Muscle layer of duodenum (tissue), 2 donors: ENCODE measurements around the gene PSAT1.
"Not testable (repeated sequence)": the region's sequence is repeated elsewhere in the genome, so short reads cannot be mapped to it uniquely, and the experiment has no call there.

ENCODE experiments used
- H3K27ac ChIP-seq: one replicate; pipeline ENCODE4 v1.7.0; 2013; ENCODE audit warnings: mild to moderate bottlenecking, low read length
- H3K27me3 ChIP-seq: one replicate; pipeline ENCODE4 v1.7.0; 2013; ENCODE audit warnings: low read depth, mild to moderate bottlenecking, control low read depth, low read length
- H3K36me3 ChIP-seq, 2 donors: one replicate each; pipeline ENCODE4 v1.7.0; 2013; ENCODE audit warnings: low read length in 2 of 2, control low read depth in 1 of 2, mild to moderate bottlenecking in 1 of 2; ENCODE audit not compliant: insufficient read depth in 2 of 2, control insufficient read depth in 1 of 2
- H3K4me1 ChIP-seq, 2 donors: one replicate each; pipeline ENCODE4 v1.7.0; 2013; ENCODE audit warnings: low read length in 2 of 2, mild to moderate bottlenecking in 2 of 2, control low read depth in 1 of 2, moderate library complexity in 1 of 2; ENCODE audit not compliant: insufficient read depth in 2 of 2, control insufficient read depth in 1 of 2
- H3K4me3 ChIP-seq, 2 donors: one replicate each; pipeline ENCODE4 v1.7.0; 2013; ENCODE audit warnings: low read length in 2 of 2, low read depth in 1 of 2, mild to moderate bottlenecking in 1 of 2
- H3K9me3 ChIP-seq, 2 donors: one replicate each; pipeline ENCODE4 v1.7.0; 2013; ENCODE audit warnings: low read length in 2 of 2, control low read depth in 1 of 2, mild to moderate bottlenecking in 1 of 2; ENCODE audit not compliant: control insufficient read depth in 1 of 2
- donor health status: healthy.

The PSAT1 gene

DNA sequence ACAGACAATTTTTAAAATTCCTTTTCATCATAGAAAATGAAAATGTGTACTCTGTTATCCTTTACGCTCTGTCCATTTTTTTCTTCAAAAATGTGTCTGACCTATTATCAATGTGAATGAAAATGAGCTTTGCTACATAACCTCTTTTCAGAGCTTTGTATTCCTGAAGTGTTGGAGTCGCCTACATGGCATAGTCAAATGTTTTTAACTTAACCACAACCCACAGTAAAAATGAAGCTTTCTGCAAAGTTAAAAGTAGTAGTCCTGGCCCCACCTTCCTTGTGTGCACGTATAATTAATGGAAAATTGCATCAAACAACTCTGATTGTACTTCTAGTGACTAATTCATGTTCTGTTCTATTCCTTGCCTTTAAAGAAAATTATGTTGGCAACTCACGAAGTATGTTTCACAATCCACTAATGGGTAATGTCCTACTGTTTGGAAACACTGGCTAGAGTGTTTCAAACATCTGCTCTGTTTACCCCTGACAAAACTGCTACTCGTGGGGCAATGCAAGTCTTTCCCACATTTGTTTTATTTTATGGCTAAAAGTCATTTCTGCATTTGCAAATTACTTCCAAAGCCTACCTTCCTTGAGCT is 18.6 kb upstream of the PSAT1 start:
- Histone ChIP-seq H3K27me3 (no peaks in the 10 kb centered on the region), H3K9me3 (no peaks in the 10 kb centered on the region), H3K27ac (no peak overlapping the region)

GRCh38 chr9:78278801-78279200 is 18.1 kb upstream of the PSAT1 start:
- H3K4me3 ChIP-seq: no peak overlapping the region
- peaks cover 0 to 22% of the 10 kb centered on the region in 2 donors for H3K4me1 ChIP-seq
- no peaks in the 10 kb centered on the region for H3K9me3 ChIP-seq
- H3K27ac ChIP-seq: no peak overlapping the region
- H3K36me3 ChIP-seq: no peaks in the 10 kb centered on the region
- no peaks in the 10 kb centered on the region for H3K27me3 ChIP-seq

More for the DNA sequence above, 18.6 kb upstream of the PSAT1 start:
- Histone ChIP-seq H3K4me1 (peaks cover 0 to 22% of the 10 kb centered on the region in 2 donors), H3K4me3 (no peak overlapping the region), H3K36me3 (no peaks in the 10 kb centered on the region)

DNA sequence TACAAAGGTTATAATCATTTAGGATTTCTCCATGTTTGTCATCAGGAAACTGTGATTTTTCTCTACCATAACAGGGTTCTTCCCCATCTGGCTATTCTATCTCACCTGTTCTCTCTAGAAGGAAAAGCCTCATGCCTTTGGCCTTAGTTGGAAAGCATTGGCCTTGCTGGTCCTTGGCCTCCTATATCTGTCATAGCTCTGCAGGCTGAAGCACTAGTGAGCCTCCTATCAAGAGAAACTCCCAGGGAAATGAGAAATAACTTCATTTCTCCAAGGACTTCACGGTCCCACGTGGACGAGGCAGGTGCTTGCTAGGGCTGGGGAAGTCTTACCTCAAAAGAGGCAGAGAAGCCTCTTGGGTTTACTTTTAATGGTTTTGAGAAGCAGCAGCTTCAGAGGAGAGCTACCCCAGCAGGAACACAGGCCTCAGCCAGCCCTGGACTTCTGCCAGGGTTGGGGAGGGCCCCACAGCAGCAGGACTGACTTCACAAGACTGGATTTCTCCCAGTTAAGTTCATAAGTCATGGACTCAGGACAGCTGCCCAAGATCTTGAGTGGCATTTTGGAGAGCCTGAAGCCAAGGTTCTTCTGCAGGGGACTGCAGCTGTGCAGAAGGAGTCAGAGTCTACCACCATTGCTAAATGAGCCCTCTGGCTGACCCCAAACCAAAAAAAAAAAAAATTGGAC is 15.8 kb upstream of the PSAT1 start:
- Histone ChIP-seq H3K9me3 (no peaks in the 10 kb centered on the region), H3K27ac (no peak overlapping the region), H3K4me3 (no peak overlapping the region), H3K4me1 (peaks cover 0 to 22% of the 10 kb centered on the region in 2 donors), H3K27me3 (no peaks in the 10 kb centered on the region), H3K36me3 (no peaks in the 10 kb centered on the region)

DNA sequence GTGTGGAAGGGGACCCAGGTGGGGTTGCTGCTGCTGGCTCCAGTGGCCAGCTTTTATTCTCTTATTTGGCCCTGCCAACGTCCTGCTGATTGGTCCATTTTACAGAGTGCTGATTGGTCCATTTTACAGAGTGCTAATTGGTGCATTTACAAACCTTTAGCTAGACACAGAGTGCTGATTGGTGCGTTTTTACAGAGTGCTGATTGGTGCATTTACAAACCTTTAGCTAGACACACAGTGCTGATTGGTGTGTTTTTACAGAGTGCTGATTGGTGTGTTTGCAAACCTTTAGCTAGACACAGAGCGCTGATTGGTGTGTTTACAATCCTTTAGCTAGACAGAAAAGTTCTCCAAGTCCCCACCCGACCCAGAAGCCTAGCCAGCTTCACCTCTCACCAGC is 12.7 kb upstream of the PSAT1 start:
- H3K9me3 ChIP-seq, H3K36me3 ChIP-seq, H3K4me3 ChIP-seq, H3K27me3 ChIP-seq, H3K27ac ChIP-seq: not testable (repeated sequence)
- H3K4me1 ChIP-seq: peaks cover 0 to 13% of the 10 kb centered on the region in 2 donors

DNA sequence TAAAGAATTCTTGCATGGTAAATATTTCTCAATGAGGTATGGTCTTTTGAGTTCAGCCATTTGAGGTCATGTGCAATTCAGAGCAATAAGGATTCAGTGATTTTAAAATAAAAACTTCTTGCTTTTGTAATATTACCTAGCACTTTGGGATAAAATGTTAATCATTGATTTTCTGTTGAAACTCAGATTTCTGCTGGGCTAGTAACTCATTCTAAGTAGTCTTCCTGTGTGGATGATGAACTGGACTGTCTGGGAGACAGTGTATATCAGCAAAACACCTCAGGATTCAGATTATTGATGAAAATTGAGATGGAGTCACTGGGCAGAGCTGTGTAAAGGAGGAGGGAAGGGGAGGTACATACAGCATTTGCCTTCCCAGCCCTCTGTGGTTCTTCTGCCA is 10.8 kb upstream of the PSAT1 start:
- Histone ChIP-seq H3K9me3 (no peaks in the 10 kb centered on the region), H3K36me3 (no peaks in the 10 kb centered on the region), H3K4me3 (no peak overlapping the region), H3K27ac (no peak overlapping the region), H3K27me3 (no peaks in the 10 kb centered on the region), H3K4me1 (peaks cover 0 to 8% of the 10 kb centered on the region in 2 donors)

- no peaks in the 10 kb centered on the region for H3K9me3 ChIP-seq
- no peak overlapping the region for H3K27ac ChIP-seq
- H3K4me1 ChIP-seq: peaks cover 0 to under 1% of the 10 kb centered on the region in 2 donors
- H3K4me3 ChIP-seq: no peak overlapping the region
- no peaks in the 10 kb centered on the region for H3K27me3 ChIP-seq
- no peaks in the 10 kb centered on the region for H3K36me3 ChIP-seq
These were observed 10.0 kb upstream of the PSAT1 start for GRCh38 chr9:78286946-78287388.

- H3K36me3 ChIP-seq: no peaks in the 10 kb centered on the region
- H3K4me3 ChIP-seq: no peak overlapping the region
- H3K27ac ChIP-seq: no peak overlapping the region
- no peaks in the 10 kb centered on the region for H3K9me3 ChIP-seq
- H3K27me3 ChIP-seq: no peaks in the 10 kb centered on the region
- no peaks in the 10 kb centered on the region for H3K4me1 ChIP-seq
These were observed 8.6 kb upstream of the PSAT1 start for GRCh38 chr9:78288214-78288892.

DNA sequence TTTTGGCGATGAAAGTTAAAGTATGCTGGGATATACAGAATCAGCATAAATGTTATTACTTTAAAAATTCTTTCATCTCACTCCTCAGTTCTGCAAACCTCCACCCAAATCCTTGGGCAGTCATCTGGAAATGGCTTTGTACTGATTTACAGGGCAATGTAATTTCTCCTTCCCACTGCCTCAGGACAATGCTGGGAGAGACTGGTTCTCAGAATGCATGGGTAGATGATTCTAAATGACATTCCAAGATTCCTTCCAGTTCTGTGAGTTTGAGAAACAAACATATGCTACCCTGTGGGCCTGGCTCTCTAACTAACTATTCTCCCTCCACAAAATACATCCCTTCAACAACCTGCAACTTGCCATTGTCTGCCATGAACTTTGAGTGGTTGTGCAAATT is 7.5 kb upstream of the PSAT1 start:
- no peaks in the 10 kb centered on the region for H3K4me1 ChIP-seq
- H3K9me3 ChIP-seq: no peaks in the 10 kb centered on the region
- H3K36me3 ChIP-seq: no peaks in the 10 kb centered on the region
- no peak overlapping the region for H3K27ac ChIP-seq
- no peaks in the 10 kb centered on the region for H3K27me3 ChIP-seq
- H3K4me3 ChIP-seq: no peak overlapping the region

GRCh38 chr9:78291240-78291925 is 5.5 kb upstream of the PSAT1 start:
- no peak overlapping the region for H3K4me3 ChIP-seq
- H3K4me1 ChIP-seq: peaks cover 0 to 9% of the 10 kb centered on the region in 2 donors
- H3K9me3 ChIP-seq: no peaks in the 10 kb centered on the region
- H3K27me3 ChIP-seq: no peaks in the 10 kb centered on the region
- no peak overlapping the region for H3K27ac ChIP-seq
- no peaks in the 10 kb centered on the region for H3K36me3 ChIP-seq

DNA sequence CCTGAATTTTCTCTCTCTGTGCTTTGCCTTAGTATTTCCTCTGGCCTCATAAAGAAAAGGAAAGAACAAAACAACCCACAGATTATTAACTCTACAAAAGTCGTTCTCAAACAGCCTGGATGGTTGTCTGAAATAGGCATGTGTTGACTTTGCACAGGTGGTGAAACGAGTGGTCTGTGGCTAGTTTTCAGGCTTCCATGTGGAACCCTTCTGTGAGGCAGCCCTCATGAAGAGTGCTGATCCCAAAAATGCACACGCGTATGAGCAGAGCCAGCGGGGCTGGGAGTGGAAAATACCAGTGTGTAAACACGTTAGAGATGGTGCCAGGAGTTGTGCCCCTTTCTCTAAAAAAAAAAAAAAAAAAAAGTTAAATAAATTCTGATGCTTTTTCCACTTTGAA is 4.9 kb upstream of the PSAT1 start:
- Histone ChIP-seq H3K27ac (no peak overlapping the region), H3K4me3 (no peak overlapping the region)

More for the DNA sequence above, 4.9 kb upstream of the PSAT1 start:
- Histone ChIP-seq H3K36me3 (no peaks in the 10 kb centered on the region), H3K9me3 (no peaks in the 10 kb centered on the region), H3K4me1 (peaks cover 0 to 13% of the 10 kb centered on the region in 2 donors), H3K27me3 (no peaks in the 10 kb centered on the region)
